Mesothelial cell of epicardium (in vitro differentiated cells): Measurements from ENCODE around the gene RARRES1. TPM values are rescaled to one million over a fixed set of nuclear protein-coding genes. Genes with fewer than 3 reads are reported as not detected.
A peak's percentile ranks its signal among the peaks of the same experiment; 100 is the strongest.

Experiments used
- DNase-seq, 2 experiments: peaks; one replicate each; pipeline ENCODE4 v3.0.0; 2021; ENCODE audit warnings: low spot score in 2 of 2; ENCODE audit not compliant: unreplicated experiment in 2 of 2
- H3K27ac Mint-ChIP-seq: 2 replicates; pipeline ENCODE4 v1.8.0; 2021; ENCODE audit warnings: mixed read lengths
- H3K27me3 Mint-ChIP-seq: 2 replicates; pipeline ENCODE4 v1.8.0; 2021; ENCODE audit warnings: low read depth, mixed read lengths
- H3K36me3 Mint-ChIP-seq: 2 replicates; pipeline ENCODE4 v1.8.0; 2021; ENCODE audit warnings: mixed read lengths
- H3K4me1 Mint-ChIP-seq: 2 replicates; pipeline ENCODE4 v1.8.0; 2021; ENCODE audit warnings: mixed read lengths
- H3K4me3 Mint-ChIP-seq: 2 replicates; pipeline ENCODE4 v1.8.0; 2021; ENCODE audit warnings: mild to moderate bottlenecking, moderate library complexity, mixed read lengths
- H3K9me3 Mint-ChIP-seq: 2 replicates; pipeline ENCODE4 v1.8.0; 2021; ENCODE audit warnings: mixed read lengths
- total RNA-seq: library from RNA; stranded (reverse); gene quantifications from 3 replicates; pipeline ENCODE4 v1.2.1, GENCODE V29; 2021
- TF ChIP-seq, protein P1 (sequence below): fragments of 200-600 bp; sonication (generic); IDR thresholded peaks from one replicate; pipeline ENCODE4 v1.5.0; 2021; ENCODE audit warnings: antibody characterized with exemption; ENCODE audit not compliant: unreplicated experiment

Gene RARRES1
- total RNA-seq, 1 donor from 2014 or later: 53.0 TPM

DNA sequence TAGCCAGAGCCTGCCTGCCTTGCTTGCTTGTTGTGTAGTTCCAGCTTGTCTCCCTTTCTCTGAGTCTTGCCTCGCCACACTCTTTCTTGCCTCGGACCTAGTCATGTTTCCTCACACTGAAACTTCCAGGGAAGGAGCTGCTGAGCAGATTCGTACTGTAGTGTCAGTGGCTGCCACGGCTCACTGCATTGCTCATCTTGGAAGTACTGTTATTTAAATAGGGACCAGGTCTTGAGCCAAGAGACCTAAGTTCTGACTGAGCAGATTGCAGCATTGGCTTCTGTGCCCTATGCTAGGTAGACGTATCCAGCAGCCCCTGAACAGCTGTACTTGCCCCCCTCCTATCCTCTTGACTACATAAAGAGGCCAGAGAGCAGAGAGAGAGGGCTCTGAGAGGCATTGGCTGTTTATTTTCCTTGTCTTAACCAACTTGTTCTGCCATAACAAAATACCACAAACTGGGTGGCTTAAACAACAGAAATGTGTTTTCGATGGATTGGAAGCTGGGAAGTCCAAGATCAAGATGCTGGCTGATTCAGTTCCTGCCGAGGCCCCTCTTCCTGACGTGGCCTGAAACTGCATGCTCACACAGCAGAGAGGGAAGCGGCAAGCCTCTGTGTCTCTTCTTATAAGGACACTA lies 5.8 kb upstream of the RARRES1 start:
- Mint-ChIP-seq H3K9me3 (peaks cover 13% of the 10 kb centered on the region), H3K4me1 (peaks cover 24% of the 10 kb centered on the region), H3K27me3 (no peaks in the 10 kb centered on the region), H3K36me3 (peaks cover 62% of the 10 kb centered on the region), H3K27ac (peak overlapping the region; percentile 91), H3K4me3 (no peak overlapping the region)
- TF ChIP-seq, protein P1, sequence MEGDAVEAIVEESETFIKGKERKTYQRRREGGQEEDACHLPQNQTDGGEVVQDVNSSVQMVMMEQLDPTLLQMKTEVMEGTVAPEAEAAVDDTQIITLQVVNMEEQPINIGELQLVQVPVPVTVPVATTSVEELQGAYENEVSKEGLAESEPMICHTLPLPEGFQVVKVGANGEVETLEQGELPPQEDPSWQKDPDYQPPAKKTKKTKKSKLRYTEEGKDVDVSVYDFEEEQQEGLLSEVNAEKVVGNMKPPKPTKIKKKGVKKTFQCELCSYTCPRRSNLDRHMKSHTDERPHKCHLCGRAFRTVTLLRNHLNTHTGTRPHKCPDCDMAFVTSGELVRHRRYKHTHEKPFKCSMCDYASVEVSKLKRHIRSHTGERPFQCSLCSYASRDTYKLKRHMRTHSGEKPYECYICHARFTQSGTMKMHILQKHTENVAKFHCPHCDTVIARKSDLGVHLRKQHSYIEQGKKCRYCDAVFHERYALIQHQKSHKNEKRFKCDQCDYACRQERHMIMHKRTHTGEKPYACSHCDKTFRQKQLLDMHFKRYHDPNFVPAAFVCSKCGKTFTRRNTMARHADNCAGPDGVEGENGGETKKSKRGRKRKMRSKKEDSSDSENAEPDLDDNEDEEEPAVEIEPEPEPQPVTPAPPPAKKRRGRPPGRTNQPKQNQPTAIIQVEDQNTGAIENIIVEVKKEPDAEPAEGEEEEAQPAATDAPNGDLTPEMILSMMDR: no peak
- DNase-seq: no peak

- Mint-ChIP-seq H3K27ac (no peak overlapping the region), H3K9me3 (peaks cover 13% of the 10 kb centered on the region)
- no peak for DNase-seq
Observed at GRCh38 chr3:158737410-158737809, 5.2 kb upstream of the RARRES1 start.

DNA sequence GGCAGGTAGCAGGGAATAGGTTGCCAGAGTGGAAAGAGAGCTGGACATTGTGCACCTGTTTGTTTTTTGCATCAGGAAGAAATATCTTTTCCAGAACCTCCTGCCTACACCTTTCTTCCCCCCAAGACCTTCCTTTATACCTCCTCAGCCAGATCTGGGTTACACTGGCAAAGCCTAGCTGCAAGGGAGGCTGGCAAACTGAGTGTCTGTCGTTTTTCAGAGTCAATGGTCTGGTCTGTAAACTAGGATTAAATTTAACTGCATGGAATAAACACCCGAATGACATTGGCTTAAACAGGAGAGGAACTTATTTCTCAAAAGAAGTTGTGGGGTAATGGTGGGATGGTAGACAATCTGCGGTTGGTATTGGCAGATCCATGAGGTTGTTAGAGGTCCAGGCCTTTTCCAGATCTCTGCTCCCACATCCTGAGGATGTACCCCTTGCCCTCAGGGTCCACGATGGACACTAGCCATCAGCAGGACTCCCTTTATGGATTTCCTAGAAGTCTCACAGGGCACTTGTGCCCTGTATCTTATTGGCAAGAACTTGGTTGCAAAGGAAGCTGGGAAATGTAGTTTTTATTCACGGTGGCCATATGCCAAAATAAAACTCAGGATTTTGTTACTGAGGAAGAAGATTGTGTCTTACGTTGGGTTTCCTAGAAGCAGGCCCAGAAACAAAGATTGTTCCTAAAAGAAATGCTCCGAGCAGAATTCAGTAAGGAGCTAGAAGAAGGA lies 3.2 kb upstream of the RARRES1 start:
- H3K27me3 Mint-ChIP-seq: no peaks in the 10 kb centered on the region
- no peak for DNase-seq
- no peak overlapping the region for H3K4me3 Mint-ChIP-seq
- H3K36me3 Mint-ChIP-seq: peaks cover 44% of the 10 kb centered on the region
- peak overlapping the region; percentile 66 for H3K27ac Mint-ChIP-seq
- TF ChIP-seq, protein P1: no peak
- H3K9me3 Mint-ChIP-seq: peaks cover 13% of the 10 kb centered on the region
- H3K4me1 Mint-ChIP-seq: peaks cover 35% of the 10 kb centered on the region

More at GRCh38 chr3:158737410-158737809, 5.2 kb upstream of the RARRES1 start:
- Mint-ChIP-seq H3K27me3 (no peaks in the 10 kb centered on the region), H3K4me1 (peaks cover 27% of the 10 kb centered on the region), H3K4me3 (no peak overlapping the region), H3K36me3 (peaks cover 56% of the 10 kb centered on the region)
- TF ChIP-seq, protein P1: no peak

DNA sequence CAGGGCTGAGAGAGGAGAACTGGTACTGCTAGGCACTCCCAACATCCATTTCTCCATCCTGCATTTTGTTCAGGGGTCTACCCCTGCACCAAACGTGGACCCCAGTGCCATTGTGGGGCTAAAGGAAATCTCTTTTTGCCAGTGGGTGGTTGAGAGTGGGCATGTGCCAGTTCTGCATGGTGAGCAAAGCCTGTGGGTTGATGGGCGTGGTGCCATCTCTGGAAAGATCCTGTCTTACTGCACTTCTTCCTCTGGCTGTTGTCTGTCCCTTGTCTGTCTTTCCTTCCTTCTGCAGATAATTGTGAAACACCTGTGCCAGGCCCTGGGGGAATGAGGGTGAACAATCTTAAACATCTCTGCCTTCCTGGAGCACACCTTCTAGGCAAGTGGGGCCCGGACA lies 1.4 kb upstream of the RARRES1 start:
- DNase-seq: no peak
- TF ChIP-seq, protein P1: no peak
- H3K36me3 Mint-ChIP-seq: peaks cover 44% of the 10 kb centered on the region
- no peaks in the 10 kb centered on the region for H3K27me3 Mint-ChIP-seq
- H3K9me3 Mint-ChIP-seq: peaks cover 13% of the 10 kb centered on the region
- peak overlapping the region; percentile 72 for H3K4me3 Mint-ChIP-seq
- peak overlapping the region; percentile 77 for H3K27ac Mint-ChIP-seq
- H3K4me1 Mint-ChIP-seq: peaks cover 44% of the 10 kb centered on the region

- peaks cover 41% of the 10 kb centered on the region for H3K36me3 Mint-ChIP-seq
- TF ChIP-seq, protein P1: no peak
- peak overlapping the region; percentile 98 for H3K27ac Mint-ChIP-seq
- H3K4me1 Mint-ChIP-seq: peaks cover 49% of the 10 kb centered on the region
- H3K9me3 Mint-ChIP-seq: peaks cover 13% of the 10 kb centered on the region
- H3K4me3 Mint-ChIP-seq: peak overlapping the region; percentile 72
- peak in 1 of 2 experiments; percentile 43 for DNase-seq
- no peaks in the 10 kb centered on the region for H3K27me3 Mint-ChIP-seq
Observed at GRCh38 chr3:158732856-158733200, 571 bp upstream of the RARRES1 start.
